ENCODE data around the gene PLCH2. TPM values are rescaled to one million over a fixed set of nuclear protein-coding genes. Genes with fewer than 3 reads are reported as not detected.

Gene PLCH2
- polyA plus RNA-seq, 1 of the 3 experiments (the other 2 are of a cell fraction): 0.08 TPM

DNA sequence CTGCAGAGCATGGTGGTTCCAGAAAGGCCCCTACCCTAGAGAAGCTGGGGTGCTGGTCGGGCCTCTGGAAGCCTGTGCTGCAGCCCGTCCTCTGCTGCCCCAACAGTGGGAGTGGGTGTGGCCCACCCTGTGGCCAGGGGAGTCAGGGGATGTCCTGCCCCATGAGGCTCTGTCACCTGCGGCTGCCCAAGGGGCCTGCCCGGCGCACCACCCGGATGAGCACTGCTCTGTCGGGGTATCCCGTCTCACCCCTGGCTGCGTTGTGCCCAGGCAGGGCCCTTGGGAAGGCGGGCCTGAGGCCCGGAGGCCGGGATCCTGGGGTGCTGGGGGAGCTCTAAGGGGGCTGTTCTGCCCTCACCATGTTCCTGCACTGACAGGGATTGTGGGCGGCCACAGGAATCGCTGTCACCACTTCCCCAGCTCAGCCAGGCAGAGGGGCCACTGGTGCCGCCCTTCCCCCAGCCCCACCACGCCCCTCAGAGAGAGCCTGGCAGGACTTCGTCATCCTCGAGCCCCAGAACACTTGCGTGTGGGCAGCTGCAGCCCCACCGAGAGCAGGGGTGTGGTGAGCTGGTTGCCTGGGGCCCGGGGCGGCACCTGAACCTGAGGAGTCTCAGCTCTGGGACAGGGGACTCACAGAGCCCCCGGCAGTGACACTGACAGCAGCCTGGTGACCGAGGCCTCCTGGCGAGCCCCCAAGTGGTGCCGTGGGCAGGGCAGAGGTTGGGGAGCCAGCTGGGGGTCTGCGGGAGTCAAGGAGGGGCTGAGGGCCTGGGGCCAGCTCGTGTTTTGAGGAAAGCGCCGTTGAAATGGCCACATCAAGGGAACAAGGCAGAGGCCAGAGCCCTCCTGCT, 30.1 kb downstream of the PLCH2 start:
- H3K36me3 ChIP-seq (replicated peaks in 1 of 2; ENCODE audit: control insufficient read depth in 1 of 2, insufficient read depth in 2 of 2, low read length in 1 of 2): peaks cover 0 to 31% of the 10 kb centered on the region in 2 experiments
- TF ChIP-seq, protein P1, sequence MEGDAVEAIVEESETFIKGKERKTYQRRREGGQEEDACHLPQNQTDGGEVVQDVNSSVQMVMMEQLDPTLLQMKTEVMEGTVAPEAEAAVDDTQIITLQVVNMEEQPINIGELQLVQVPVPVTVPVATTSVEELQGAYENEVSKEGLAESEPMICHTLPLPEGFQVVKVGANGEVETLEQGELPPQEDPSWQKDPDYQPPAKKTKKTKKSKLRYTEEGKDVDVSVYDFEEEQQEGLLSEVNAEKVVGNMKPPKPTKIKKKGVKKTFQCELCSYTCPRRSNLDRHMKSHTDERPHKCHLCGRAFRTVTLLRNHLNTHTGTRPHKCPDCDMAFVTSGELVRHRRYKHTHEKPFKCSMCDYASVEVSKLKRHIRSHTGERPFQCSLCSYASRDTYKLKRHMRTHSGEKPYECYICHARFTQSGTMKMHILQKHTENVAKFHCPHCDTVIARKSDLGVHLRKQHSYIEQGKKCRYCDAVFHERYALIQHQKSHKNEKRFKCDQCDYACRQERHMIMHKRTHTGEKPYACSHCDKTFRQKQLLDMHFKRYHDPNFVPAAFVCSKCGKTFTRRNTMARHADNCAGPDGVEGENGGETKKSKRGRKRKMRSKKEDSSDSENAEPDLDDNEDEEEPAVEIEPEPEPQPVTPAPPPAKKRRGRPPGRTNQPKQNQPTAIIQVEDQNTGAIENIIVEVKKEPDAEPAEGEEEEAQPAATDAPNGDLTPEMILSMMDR (IDR thresholded peaks at IDR 0.05): no peak
- TF ChIP-seq, protein P2, sequence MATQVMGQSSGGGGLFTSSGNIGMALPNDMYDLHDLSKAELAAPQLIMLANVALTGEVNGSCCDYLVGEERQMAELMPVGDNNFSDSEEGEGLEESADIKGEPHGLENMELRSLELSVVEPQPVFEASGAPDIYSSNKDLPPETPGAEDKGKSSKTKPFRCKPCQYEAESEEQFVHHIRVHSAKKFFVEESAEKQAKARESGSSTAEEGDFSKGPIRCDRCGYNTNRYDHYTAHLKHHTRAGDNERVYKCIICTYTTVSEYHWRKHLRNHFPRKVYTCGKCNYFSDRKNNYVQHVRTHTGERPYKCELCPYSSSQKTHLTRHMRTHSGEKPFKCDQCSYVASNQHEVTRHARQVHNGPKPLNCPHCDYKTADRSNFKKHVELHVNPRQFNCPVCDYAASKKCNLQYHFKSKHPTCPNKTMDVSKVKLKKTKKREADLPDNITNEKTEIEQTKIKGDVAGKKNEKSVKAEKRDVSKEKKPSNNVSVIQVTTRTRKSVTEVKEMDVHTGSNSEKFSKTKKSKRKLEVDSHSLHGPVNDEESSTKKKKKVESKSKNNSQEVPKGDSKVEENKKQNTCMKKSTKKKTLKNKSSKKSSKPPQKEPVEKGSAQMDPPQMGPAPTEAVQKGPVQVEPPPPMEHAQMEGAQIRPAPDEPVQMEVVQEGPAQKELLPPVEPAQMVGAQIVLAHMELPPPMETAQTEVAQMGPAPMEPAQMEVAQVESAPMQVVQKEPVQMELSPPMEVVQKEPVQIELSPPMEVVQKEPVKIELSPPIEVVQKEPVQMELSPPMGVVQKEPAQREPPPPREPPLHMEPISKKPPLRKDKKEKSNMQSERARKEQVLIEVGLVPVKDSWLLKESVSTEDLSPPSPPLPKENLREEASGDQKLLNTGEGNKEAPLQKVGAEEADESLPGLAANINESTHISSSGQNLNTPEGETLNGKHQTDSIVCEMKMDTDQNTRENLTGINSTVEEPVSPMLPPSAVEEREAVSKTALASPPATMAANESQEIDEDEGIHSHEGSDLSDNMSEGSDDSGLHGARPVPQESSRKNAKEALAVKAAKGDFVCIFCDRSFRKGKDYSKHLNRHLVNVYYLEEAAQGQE (IDR thresholded peaks at IDR 0.05; ENCODE audit: low read depth, low read length): no peak
- no peak for TF ChIP-seq SIN3A (IDR thresholded peaks at IDR 0.05; ENCODE audit: borderline replicate concordance, low read depth, low read length)
- no peak for TF ChIP-seq ELF1 (IDR thresholded peaks at IDR 0.05)
- no peak for TF ChIP-seq GATA2 (CRISPR knock-in tag; IDR thresholded peaks at IDR 0.05)
- TF ChIP-seq JUND (IDR thresholded peaks at IDR 0.05): no peak
- no peak for TF ChIP-seq TEAD4 (IDR thresholded peaks at IDR 0.05; ENCODE audit: borderline replicate concordance, insufficient read depth)
- TF ChIP-seq IRF3 (IDR thresholded peaks at IDR 0.05; ENCODE audit: low read depth, low read length): no peak
- no peak for TF ChIP-seq POLR2AphosphoS5 (IDR thresholded peaks at IDR 0.05; ENCODE audit: low read depth, low read length)
- TF ChIP-seq FOXJ3 (CRISPR knock-in tag; IDR thresholded peaks at IDR 0.05): no peak
- TF ChIP-seq EP300 (IDR thresholded peaks at IDR 0.05; ENCODE audit: borderline replicate concordance in 1 of 2, low read depth in 1 of 2, low read length in 1 of 2): no peak
- no peak for TF ChIP-seq RAD21 (IDR thresholded peaks at IDR 0.05; ENCODE audit: low read length)
- TF ChIP-seq, protein P3, sequence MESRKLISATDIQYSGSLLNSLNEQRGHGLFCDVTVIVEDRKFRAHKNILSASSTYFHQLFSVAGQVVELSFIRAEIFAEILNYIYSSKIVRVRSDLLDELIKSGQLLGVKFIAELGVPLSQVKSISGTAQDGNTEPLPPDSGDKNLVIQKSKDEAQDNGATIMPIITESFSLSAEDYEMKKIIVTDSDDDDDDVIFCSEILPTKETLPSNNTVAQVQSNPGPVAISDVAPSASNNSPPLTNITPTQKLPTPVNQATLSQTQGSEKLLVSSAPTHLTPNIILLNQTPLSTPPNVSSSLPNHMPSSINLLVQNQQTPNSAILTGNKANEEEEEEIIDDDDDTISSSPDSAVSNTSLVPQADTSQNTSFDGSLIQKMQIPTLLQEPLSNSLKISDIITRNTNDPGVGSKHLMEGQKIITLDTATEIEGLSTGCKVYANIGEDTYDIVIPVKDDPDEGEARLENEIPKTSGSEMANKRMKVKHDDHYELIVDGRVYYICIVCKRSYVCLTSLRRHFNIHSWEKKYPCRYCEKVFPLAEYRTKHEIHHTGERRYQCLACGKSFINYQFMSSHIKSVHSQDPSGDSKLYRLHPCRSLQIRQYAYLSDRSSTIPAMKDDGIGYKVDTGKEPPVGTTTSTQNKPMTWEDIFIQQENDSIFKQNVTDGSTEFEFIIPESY (IDR thresholded peaks at IDR 0.05; ENCODE audit: borderline replicate concordance, low read depth): no peak
- TF ChIP-seq GABPA (IDR thresholded peaks at IDR 0.05; ENCODE audit: low read depth): no peak
- TF ChIP-seq YY1 (IDR thresholded peaks at IDR 0.05; ENCODE audit: low read depth): no peak
- TF ChIP-seq SMC3 (IDR thresholded peaks at IDR 0.05; ENCODE audit: low read depth, low read length): no peak
- TF ChIP-seq MEF2A (IDR thresholded peaks at IDR 0.05; ENCODE audit: borderline replicate concordance, low read depth): no peak
- TF ChIP-seq PBX3 (IDR thresholded peaks at IDR 0.05): no peak
- no peaks in the 10 kb centered on the region for H3K9me3 ChIP-seq
- H4K20me1 ChIP-seq (ENCODE audit: insufficient read depth): no peaks in the 10 kb centered on the region
- 91% methylated on average over 9 of the region's 30 CpGs for WGBS (ENCODE audit: low lambda C conversion rate)
- no peak overlapping the region for H3K4me3 ChIP-seq (ENCODE audit: low read depth in 2 of 2, low read length in 1 of 2)
- H3F3A ChIP-seq (replicated peaks; ENCODE audit: insufficient read depth): no peaks in the 10 kb centered on the region
- POLR2A ChIA-PET: interaction anchor here (0.6 to 1.1 kb wide), 5 partner anchors 17 to 41 kb away, joined by 3 to 4 read pairs (median 3); no protein-coding TSS in a partner anchor
- H3K9ac ChIP-seq: no peak overlapping the region
- H3K4me1 ChIP-seq (ENCODE audit: control insufficient read depth in 1 of 2, insufficient read depth in 2 of 2, low read depth in 1 of 2, low read length in 1 of 2): peaks cover 0 to under 1% of the 10 kb centered on the region in 2 experiments; a peak in 1 of 4 replicates
- H2AFZ ChIP-seq (ENCODE audit: low read depth): no peak overlapping the region
- no peaks in the 10 kb centered on the region for H3K79me2 ChIP-seq (ENCODE audit: insufficient read depth)
- CTCF ChIA-PET: interaction anchor here (0.5 to 1.9 kb wide), 6 partner anchors 9 to 474 kb away, joined by 3 to 7 read pairs (median 3); no protein-coding TSS in a partner anchor
- DNase-seq: no peak
- H3K9me2 ChIP-seq: no peaks in the 10 kb centered on the region
- no peak overlapping the region for H3K4me2 ChIP-seq
- H3K27ac ChIP-seq (ENCODE audit: low read depth in 2 of 2, low read length in 1 of 2): no peak overlapping the region; a peak in 1 of 4 replicates
- no peaks in the 10 kb centered on the region for H3K27me3 ChIP-seq (ENCODE audit: insufficient read depth)
